WERI-Rb-1 (cell line): Measurements from ENCODE around the gene DPEP1.

Experiments
- DNase-seq: peaks from one replicate; pipeline ENCODE4 v3.0.0-alpha.2; 2020
- H3K27ac ChIP-seq: fragments of 250-450 bp; sonication (Bioruptor Pico); 2 replicates; pipeline ENCODE4 v1.5.1; 2020; ENCODE audit warnings: mild to moderate bottlenecking, moderate library complexity
- H3K27me3 ChIP-seq: fragments of 250-450 bp; sonication (Bioruptor Pico); 2 replicates; pipeline ENCODE4 v1.5.1; 2021; ENCODE audit warnings: mild to moderate bottlenecking, low read depth, moderate library complexity; ENCODE audit not compliant: insufficient read depth, severe bottlenecking
- H3K36me3 ChIP-seq: fragments of 250-450 bp; sonication (Bioruptor Pico); 2 replicates; pipeline ENCODE4 v1.5.1; 2020; ENCODE audit warnings: mild to moderate bottlenecking, moderate library complexity
- H3K4me3 ChIP-seq: 2 replicates; pipeline ENCODE4 v1.5.1; 2011; ENCODE audit warnings: low read depth, mild to moderate bottlenecking, control low read depth, low read length
- H3K9me3 ChIP-seq: fragments of 250-450 bp; sonication (Bioruptor Pico); 2 replicates; pipeline ENCODE4 v1.5.1; 2021; ENCODE audit warnings: mild to moderate bottlenecking, moderate library complexity; ENCODE audit not compliant: severe bottlenecking
- CTCF ChIP-seq: IDR thresholded peaks from 2 replicates; pipeline ENCODE4 v1.5.1; 2011; ENCODE audit warnings: low read depth, mild to moderate bottlenecking, control low read depth, inconsistent platforms, low read length

Gene DPEP1

DNA sequence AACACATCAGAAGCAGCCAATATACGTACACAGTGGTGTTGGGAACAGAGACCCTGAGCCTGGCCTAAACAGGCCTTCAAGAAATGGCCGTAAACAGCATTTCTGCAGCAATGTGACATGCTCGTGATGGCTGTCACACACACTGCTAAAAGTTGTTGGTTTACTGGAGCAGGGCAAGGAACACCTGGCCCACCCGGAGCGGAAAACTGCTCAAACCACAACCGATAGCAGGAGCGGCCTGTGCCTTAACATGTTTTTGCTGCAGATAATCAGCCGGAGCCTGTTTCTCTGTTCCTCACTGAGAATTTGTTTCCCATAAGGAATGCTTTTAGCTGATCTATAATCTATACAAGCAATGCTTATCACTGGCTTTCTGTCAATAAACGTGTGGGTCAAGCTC lies 6.0 kb upstream of the DPEP1 start:
- DNase-seq: no peak
- H3K9me3 ChIP-seq: no peaks in the 10 kb centered on the region
- H3K27me3 ChIP-seq: no peaks in the 10 kb centered on the region
- no peak overlapping the region for H3K27ac ChIP-seq
- no peaks in the 10 kb centered on the region for H3K36me3 ChIP-seq
- no peak overlapping the region for H3K4me3 ChIP-seq
- TF ChIP-seq CTCF: no peak

DNA sequence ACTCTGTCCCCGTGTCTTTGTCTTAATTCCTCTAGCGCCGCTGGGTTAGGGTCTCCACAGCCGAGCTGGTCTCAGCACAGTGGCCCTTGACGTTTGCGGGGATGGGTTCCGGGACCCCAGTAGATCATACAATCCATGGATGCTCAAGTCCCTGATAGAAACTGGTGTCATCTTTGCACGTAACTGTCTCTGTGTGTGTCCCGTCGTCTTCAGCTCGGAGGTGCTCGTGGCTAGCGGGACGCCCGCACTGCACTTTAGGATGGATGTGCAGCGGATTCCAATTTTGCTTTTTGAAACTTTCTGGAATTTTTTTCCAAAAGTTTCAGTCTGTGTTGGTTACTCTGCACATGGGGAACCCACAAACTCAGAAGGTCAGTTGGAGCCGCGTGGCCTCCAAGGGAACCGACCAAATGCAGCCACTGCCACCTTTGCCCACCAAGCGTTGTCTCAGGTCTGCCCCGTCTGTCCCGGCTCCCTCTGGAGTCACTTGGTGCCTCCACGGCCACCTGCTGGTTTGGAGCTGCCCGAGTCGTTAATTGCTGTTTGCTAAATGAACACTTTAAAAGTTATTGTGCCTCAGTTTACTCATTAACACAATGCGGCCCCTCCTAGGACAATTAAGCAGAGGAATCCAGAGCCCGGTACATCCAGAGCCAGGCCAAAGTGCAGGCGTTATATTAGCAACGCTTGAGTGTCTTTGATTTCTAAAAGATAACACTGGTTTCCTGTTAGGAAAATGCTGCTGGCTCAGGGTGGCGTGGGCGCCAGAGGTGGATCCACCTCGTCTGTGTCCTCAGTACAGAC lies 5.3 kb upstream of the DPEP1 start:
- no peak for DNase-seq
- H3K27ac ChIP-seq: no peak overlapping the region
- no peaks in the 10 kb centered on the region for H3K36me3 ChIP-seq
- H3K9me3 ChIP-seq: no peaks in the 10 kb centered on the region
- H3K4me3 ChIP-seq: no peak overlapping the region
- TF ChIP-seq CTCF: no peak
- H3K27me3 ChIP-seq: no peaks in the 10 kb centered on the region

DNA sequence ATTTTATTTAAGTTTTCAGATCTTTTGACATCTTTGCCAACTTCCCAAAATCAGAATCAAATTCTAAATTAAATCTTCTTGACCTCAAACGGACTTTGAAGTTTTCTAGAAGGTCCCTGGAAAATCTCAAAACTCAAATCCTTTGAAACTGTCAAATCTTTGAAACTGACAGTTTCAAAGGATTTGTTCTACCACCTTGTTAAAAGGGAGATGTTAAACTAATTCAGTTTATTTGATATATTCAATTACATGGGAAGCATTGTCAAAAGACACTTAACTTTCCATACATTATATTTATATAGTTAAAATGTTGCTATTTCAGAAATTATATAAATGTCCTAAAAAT lies 3.4 kb upstream of the DPEP1 start:
- no peak for TF ChIP-seq CTCF
- Histone ChIP-seq H3K27me3 (no peaks in the 10 kb centered on the region), H3K27ac (no peak overlapping the region)

DNA sequence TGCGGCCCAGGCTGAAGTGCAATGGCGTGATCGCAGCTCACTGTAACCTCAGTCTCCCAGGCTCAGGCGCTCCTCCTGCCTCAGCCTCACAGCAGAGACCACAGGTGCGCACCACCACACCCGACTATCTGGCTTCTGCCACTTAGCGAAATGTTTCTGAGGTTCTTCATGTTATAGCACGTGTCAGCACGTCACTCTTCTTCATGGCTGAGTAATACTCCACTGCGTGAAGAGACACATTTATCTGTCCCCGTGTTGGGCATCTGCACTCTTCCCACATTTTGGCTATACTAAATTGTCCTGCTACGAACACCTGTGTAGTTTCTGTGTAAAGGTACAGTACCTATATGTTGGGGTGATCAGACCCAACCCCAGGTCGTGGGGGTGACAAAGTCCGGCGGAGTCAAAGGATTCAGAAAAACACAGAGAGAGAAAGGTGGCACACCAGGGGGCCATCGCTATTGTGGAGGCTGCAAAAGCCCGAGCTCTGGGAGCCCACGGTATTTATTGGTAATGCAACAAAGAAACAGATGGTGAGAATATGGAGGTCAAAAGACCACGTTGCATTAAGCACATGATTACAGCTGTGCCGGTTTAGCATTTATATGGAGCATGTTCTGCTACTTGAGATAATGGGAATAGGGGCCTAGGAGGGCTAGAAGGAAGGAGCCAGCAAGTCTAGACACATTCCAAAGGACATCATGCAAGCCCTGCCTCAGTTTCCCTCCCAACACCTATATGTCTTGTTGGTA lies 851 bp upstream of the DPEP1 start:
- no peaks in the 10 kb centered on the region for H3K9me3 ChIP-seq
- no peak overlapping the region for H3K4me3 ChIP-seq
- no peak for TF ChIP-seq CTCF
- H3K36me3 ChIP-seq: no peaks in the 10 kb centered on the region
- no peak for DNase-seq
- H3K27ac ChIP-seq: no peak overlapping the region
- no peaks in the 10 kb centered on the region for H3K27me3 ChIP-seq

More for the DNA sequence above, 3.4 kb upstream of the DPEP1 start:
- no peaks in the 10 kb centered on the region for H3K9me3 ChIP-seq
- H3K4me3 ChIP-seq: no peak overlapping the region
- DNase-seq: no peak
- no peaks in the 10 kb centered on the region for H3K36me3 ChIP-seq

DNA sequence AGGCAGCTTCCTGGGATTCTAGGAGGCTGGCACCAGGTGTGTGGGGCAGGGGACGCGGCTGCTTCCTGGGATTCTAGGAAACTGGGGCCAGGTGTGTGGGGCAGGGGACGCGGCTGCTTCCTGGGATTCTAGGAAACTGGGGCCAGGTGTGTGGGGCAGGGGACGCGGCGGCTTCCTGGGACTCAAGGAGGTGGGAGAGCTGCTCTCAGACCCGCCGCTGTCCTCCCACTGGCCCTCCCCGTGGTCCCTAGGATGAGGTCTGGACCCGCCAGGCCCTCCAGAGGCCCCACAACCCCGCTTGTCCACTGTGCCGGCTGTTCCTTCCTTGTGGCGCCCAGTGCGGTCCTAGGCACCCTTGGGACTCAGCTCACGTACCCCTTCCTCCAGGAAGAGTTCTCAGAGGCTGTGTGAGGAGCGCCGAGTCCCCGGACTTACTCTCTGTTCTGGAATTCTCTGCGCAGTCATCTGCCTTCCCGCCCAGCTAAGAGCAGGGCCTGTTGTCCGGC lies 565 bp downstream of the DPEP1 start:
- H3K4me3 ChIP-seq: no peak overlapping the region
- no peaks in the 10 kb centered on the region for H3K27me3 ChIP-seq
- H3K36me3 ChIP-seq: no peaks in the 10 kb centered on the region
- TF ChIP-seq CTCF: no peak
- no peaks in the 10 kb centered on the region for H3K9me3 ChIP-seq
- no peak overlapping the region for H3K27ac ChIP-seq
- DNase-seq: no peak
